Measurements from ENCODE around the gene CCDC116. TPM values are rescaled to one million over a fixed set of nuclear protein-coding genes. Genes with fewer than 3 reads are reported as not detected.

Gene CCDC116
- total and polyA plus RNA-seq, 10 of the 15 experiments (the other 5 are each of a cell fraction or from before 2014, with no cell fraction given): 0.04 to 0.18 (median 0.04) TPM; not detected in 6

GRCh38 chr22:21660904-21661303 is 28.3 kb downstream of the CCDC116 start:
- H3K27ac ChIP-seq (ENCODE audit: control insufficient read depth, insufficient read depth): no peak overlapping the region
- DNase-seq (ENCODE audit: low read depth, low spot score) (no peak), FAIRE-seq (no peak), ATAC-seq (no peak)
- in situ Hi-C loops (cut with MboI) (no loop called here), intact Hi-C loops (cut with micrococcal nuclease; ENCODE audit: unreplicated experiment) (no loop called here)
- SMC1A ChIA-PET (ENCODE audit: uncharacterized antibody, unreplicated experiment): no interaction called here
- 36% methylated on average over 7 of the region's 7 CpGs for WGBS (ENCODE audit: insufficient coverage, insufficient replicate concordance, low lambda C conversion rate, missing lambda C conversion rate)
- no TSS peak for BruUV-seq (replicated peaks)
- H3K36me3 ChIP-seq (ENCODE audit: control insufficient read depth in 2 of 2, insufficient read depth in 2 of 2, low read length in 1 of 2): no peaks in the 10 kb centered on the region
- no peak overlapping the region for H3K9ac ChIP-seq (ENCODE audit: control insufficient read depth, insufficient read depth, low read length)
- H3K4me1 ChIP-seq (ENCODE audit: control insufficient read depth, insufficient read depth, low read length): no peaks in the 10 kb centered on the region
- no peak overlapping the region for H2AFZ ChIP-seq (ENCODE audit: control insufficient read depth, low read depth, low read length)
- POLR2A ChIA-PET: no interaction called here
- RAD21 ChIA-PET (ENCODE audit: unreplicated experiment): no interaction called here
- no peak overlapping the region for H3K4me3 ChIP-seq
- H3K4me2 ChIP-seq (ENCODE audit: control insufficient read depth, insufficient read depth): no peak overlapping the region
- H3K27me3 ChIP-seq (replicated peaks in 1 of 2; ENCODE audit: control insufficient read depth in 2 of 2, insufficient read depth in 2 of 2, low read length in 1 of 2): no peaks in the 10 kb centered on the region
- CTCF ChIA-PET: no interaction called here
- H4K20me1 ChIP-seq (ENCODE audit: control insufficient read depth, insufficient read depth): no peaks in the 10 kb centered on the region
- H3K9me3 ChIP-seq (replicated peaks; ENCODE audit: control insufficient read depth, insufficient read depth, low read length): no peaks in the 10 kb centered on the region
- 0 out of 2 replicates have a peak, but pooled peaks have one; percentile 8 for TF ChIP-seq POLR2A (IDR thresholded peaks at IDR 0.05; ENCODE audit: low read depth, low read length)
- no peak for TF ChIP-seq IRF4 (IDR thresholded peaks at IDR 0.05; ENCODE audit: low read depth, low read length)
- H3K79me2 ChIP-seq (ENCODE audit: control insufficient read depth, insufficient read depth, low read length): peaks cover under 1% of the 10 kb centered on the region; the same call in 1 of the 2 replicates

- DNase-seq (ENCODE audit: low read depth, low spot score) (no peak), FAIRE-seq (no peak), ATAC-seq (no peak)
- no peak overlapping the region for H3K27ac ChIP-seq (ENCODE audit: control insufficient read depth, insufficient read depth)
- no peaks in the 10 kb centered on the region for H4K20me1 ChIP-seq (ENCODE audit: control insufficient read depth, insufficient read depth)
- H2AFZ ChIP-seq (ENCODE audit: control insufficient read depth, low read depth, low read length): no peak overlapping the region
- H3K9ac ChIP-seq (ENCODE audit: control insufficient read depth, insufficient read depth, low read length): no peak overlapping the region
- H3K4me3 ChIP-seq: no peak overlapping the region
- in situ Hi-C loops (cut with MboI) (no loop called here), intact Hi-C loops (cut with micrococcal nuclease; ENCODE audit: unreplicated experiment) (no loop called here)
- no peaks in the 10 kb centered on the region for H3K9me3 ChIP-seq (replicated peaks; ENCODE audit: control insufficient read depth, insufficient read depth, low read length)
- no TSS peak for BruUV-seq (replicated peaks)
- H3K79me2 ChIP-seq (ENCODE audit: control insufficient read depth, insufficient read depth, low read length): peaks cover 8% of the 10 kb centered on the region
- ChIA-PET CTCF (no interaction called here), POLR2A (no interaction called here), RAD21 (ENCODE audit: unreplicated experiment) (no interaction called here), SMC1A (ENCODE audit: uncharacterized antibody, unreplicated experiment) (no interaction called here)
- 67% methylated on average over 5 of the region's 5 CpGs for WGBS (ENCODE audit: insufficient coverage, insufficient replicate concordance, low lambda C conversion rate, missing lambda C conversion rate)
- H3K27me3 ChIP-seq (replicated peaks in 1 of 2; ENCODE audit: control insufficient read depth in 2 of 2, insufficient read depth in 2 of 2, low read length in 1 of 2): no peaks in the 10 kb centered on the region
- TF ChIP-seq EED (IDR thresholded peaks at IDR 0.05; ENCODE audit: low read depth): no peak
- TF ChIP-seq KLF5 (IDR thresholded peaks at IDR 0.05; ENCODE audit: partially characterized antibody): no peak
- TF ChIP-seq POLR2A (IDR thresholded peaks at IDR 0.05; ENCODE audit: low read depth, low read length): no peak
- no peak for TF ChIP-seq ZBTB33 (IDR thresholded peaks at IDR 0.05)
- H3K36me3 ChIP-seq (ENCODE audit: control insufficient read depth in 2 of 2, insufficient read depth in 2 of 2, low read length in 1 of 2): no peaks in the 10 kb centered on the region
- H3K4me1 ChIP-seq (ENCODE audit: control insufficient read depth, insufficient read depth, low read length): no peaks in the 10 kb centered on the region
- no peak overlapping the region for H3K4me2 ChIP-seq (ENCODE audit: control insufficient read depth, insufficient read depth)
These were observed 29.4 kb downstream of the CCDC116 start for GRCh38 chr22:21661991-21662390.
